T-helper 1 cell treated with Interleukin-12 subunit alpha and Interleukin-12 subunit beta and Interleukin-4 antibody, amounts not matched to agents 30 ng/mL and 1 ng/mL, for 36 hours (primary cell): ENCODE data around the gene DMWD. TPM values are rescaled to one million over a fixed set of nuclear protein-coding genes. Genes with fewer than 3 reads are reported as not detected.

ENCODE experiments used
- intact Hi-C: fragments of 100-400 bp; cut with micrococcal nuclease; formaldehyde crosslinking; loops from one replicate; pipeline ENCODE4 v1.15.1; 2024
- total RNA-seq: library from RNA; stranded (reverse); gene quantifications from 2 replicates; pipeline ENCODE4 v1.2.3, GENCODE V29; 2022

Gene DMWD
- total RNA-seq, 1 donor from 2014 or later, result 35.1 TPM

DNA sequence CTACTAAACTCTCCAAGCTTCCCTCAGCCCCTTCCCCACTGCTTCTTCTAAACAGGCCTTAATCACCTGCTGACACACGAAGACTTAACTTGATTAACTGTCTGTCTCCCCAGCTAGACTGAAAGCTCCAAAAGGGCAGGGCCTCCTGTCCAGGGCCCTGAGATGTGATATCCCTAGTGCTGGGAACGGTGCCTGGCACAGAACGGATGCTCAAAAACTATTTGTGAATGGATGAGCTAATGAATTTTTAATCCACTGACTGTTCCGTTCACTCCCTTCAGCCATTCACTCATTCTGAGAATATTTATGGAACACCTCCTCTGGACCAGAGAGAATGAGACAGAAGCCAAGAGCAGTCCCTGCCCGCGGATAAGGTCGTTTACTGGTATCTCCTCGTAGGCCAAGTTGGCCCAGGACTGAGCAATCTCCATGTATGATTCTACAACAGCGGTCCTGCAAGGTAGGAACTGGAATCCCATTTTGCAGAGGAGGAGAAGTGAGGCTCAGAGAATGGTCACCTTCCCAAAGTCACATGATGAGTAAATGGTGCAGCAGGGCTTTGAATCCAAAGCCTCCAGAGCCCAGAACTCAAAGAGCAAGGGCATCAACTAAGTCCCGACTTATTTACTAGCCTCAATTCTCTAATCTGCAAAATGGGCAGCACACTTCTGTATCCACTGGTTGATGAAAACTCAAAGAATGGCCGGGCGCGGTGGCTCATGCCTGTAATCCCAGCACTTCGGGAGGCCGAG is 3.4 kb downstream of the DMWD start:
- intact Hi-C loops, result no loop called here

DNA sequence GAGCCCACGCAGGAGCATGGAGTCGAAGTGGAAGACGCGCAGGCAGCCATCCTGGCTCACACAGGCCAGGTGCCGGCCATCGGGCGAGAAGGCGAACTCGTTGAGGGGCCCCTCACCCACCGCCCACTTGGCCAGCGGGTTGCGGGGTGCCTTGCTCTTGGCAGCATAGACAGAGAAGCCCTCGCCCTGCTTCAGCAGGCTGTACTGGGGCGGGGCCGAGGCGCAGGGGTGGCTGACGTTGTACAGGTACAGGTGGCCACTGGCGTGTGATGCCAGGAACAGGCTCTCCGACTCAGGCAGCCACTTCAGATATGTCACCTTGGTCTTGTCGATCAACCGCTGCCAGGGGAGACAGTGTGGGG is 6.1 kb downstream of the DMWD start:
- intact Hi-C loops, result no loop called here

DNA sequence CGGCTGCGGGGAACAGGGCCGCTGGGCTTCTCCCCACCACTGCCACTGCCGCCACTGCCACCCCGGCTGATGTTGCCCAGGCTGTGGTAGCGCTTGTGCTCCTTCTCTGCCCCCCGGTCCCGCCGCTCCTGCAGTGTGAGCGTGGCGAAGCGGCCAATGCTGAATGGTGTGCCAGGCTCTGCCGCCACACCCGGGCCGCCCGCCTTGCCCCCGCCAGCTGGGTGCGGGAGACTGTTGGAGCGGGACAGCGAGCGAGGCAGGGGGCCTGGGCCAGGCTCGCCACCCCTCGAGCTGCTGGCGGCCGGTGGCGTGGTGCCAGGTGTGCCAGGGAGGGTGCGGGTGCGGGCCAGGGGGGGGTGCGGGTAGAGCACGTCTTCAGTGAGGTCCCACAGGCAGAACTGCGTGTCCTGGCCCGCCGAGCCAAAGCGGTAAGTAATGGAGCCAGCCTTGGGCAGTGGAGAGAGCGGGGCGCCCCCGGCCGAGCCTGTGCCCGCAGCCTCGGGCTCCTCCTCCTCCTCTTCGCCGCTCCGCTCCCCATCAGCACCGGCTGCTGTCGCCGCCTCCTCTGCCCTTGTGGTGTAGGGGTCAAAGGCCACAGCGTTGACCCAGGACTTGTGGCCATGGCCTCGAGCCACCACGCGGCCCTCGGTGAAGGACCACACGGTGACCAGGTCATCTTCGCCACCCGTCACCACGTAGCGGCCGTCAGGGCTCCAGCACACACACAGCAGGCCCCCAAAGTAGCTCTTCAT is 6.7 kb downstream of the DMWD start:
- intact Hi-C loops, result no loop called here

DNA sequence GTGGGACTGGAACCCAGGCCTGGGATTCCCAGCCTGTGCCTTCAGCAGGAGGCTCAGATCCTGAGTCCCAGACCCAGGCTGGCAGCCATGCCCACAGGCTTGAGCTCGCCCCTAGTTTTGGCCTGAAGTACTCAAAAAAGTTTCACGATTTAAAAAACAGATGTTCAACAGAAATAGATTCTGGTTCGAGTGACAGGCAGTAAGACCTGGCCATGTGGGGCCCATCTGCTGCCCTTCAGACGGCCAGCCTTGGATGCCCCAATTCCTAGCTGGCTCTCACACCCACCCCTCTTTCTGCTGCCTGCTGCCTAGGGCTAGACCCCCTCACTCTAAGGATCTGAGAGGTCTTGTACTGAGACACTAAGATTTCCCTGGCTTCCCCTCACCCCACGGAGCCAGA is 7.5 kb downstream of the DMWD start:
- intact Hi-C loops, result no loop called here

DNA sequence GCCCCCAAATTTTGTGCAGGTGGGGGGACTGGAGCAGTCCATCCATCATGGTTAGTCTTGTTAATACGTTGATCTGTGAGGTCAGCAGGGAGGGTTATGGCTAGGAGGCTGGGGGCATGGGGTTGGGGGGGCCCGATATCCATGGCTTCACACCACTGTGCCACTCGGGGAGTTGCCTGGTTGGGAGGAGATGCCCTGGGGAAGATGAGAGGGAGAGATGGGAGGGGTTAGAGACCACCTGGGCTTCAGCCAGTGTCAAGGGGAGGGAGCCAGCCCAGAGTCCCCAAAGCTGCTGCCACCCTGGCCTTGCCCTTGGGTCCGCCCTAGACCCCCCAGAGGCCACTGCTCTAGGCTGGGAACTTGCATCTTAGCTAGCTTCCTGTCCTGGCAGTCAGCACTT is 8.5 kb downstream of the DMWD start:
- intact Hi-C loops, result no loop called here

DNA sequence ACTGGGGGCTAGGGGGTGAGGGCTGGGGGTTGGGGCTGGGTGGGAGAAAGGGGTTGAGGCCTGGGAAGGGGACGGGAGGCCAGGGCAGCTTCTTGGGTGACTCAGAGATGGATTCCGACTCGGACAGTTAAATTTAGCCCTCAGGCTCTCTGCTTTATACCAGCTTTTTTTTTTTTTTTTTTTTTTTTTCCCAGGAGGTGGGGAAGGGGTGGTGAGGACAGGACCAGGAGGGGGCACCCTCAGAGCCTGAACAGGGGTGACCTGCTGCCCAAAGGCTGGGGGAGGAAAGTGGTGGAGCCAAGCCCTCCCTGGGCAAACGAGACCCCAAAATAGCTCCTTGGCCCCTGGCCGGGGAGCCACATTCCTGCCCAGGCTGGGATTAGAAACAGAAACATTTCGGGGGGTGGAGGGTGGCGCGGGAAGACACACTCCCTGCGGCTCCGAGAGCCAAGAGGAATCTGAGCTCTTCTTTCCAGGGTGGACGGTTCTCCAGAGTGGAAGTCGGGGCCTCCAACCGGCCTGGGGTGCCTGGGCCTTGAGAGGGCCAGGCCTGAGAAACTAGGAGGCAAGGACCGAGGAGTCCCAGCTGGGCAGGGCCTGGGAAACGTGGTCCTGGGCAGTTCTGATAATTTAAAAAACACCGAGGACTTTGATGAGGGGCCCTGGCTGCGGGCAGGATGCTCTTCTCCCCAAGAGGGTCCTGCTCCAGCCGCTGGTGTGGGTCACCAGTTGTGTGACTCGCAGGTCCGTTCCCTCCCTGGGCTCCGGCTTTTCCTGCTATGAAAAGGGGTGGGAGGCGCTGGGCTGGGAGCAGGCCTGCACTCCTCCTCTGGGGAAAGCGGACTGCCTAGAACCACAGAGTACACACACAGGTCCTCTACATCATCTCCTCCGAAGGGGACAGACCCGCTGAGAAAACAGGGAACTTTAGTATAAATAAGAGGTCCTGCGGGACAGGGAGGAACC is 9.5 kb downstream of the DMWD start:
- intact Hi-C loops, result no loop called here

DNA sequence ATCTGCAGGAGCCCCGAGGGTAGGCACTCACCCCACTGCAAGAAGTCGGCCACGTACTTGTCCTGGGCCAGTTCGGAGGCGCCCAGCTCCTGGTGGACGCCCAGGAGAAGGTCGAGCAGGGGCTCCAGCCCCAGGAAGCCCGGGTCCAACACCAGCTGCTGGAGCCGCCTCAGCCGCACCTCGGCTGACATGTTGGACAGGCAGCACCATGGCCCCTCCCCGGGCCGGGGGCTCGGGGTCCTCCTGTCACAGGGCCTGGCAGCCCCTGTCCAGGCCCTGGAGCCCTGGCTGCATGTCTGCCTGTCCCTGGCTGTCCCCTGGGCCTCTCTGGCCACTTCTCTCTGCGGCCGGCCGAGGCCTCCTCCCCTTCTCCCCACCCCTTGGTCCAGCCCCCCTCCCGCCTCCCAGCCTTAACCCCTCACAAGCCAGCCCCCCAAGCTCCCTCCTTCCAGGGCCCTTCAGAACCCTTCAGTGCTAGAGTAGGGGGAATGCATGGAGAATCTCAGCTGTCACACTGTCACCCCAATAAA is 10.4 kb downstream of the DMWD start, which contains the start of gene DMPK:
Gene DMPK, minus strand, starts transcription at position 329 of the 530 bp plus-strand sequence. Its CDS starts 138 bp downstream, at position 191.
- intact Hi-C loops, result no loop called here

DNA sequence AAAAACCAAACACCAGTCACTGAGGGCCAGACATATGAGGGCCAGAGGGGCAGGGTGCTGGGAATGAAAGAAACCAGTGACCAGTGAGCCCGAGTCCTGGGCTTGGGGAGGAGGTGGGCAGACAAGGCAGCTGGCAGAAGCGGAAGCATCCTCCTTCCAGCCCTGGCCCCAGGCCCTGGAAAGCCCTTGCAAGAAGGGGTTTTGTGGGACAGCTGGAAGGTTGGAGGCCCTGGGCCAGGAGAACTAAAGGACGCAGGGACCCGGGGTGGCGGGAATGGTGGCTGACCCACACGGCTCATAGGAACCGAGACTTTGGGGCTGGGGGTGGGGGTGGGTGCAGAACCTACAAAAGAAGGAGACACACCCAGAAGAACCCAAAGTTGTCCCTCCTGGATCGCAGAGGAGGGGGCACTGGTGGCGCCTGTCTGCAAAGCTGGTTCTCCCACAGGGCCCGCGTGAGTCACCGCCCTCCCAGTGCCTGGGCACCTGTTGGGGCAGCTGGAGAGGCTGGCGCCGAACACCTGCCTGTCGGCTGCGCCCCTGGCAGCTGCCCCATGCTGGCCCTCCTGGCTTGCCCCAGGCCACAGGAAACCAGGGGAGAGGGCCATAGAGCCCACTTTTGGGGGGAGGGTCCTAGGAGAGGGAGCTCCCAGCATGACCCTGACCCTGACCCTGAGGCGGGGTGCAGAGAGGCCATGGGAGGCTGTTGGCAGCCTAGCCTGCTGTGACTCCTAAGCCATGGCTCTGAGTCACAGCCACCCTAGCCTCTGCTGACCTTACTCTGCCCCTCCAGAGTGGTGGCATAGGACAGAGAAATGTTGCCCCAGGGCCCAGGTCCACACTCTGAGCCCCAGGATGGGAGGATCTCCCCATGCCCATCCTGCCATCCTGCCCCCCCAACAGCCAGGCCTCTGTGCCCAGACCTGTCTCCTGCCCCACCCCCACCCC is 11.2 kb downstream of the DMWD start:
- intact Hi-C loops, result no loop called here

DNA sequence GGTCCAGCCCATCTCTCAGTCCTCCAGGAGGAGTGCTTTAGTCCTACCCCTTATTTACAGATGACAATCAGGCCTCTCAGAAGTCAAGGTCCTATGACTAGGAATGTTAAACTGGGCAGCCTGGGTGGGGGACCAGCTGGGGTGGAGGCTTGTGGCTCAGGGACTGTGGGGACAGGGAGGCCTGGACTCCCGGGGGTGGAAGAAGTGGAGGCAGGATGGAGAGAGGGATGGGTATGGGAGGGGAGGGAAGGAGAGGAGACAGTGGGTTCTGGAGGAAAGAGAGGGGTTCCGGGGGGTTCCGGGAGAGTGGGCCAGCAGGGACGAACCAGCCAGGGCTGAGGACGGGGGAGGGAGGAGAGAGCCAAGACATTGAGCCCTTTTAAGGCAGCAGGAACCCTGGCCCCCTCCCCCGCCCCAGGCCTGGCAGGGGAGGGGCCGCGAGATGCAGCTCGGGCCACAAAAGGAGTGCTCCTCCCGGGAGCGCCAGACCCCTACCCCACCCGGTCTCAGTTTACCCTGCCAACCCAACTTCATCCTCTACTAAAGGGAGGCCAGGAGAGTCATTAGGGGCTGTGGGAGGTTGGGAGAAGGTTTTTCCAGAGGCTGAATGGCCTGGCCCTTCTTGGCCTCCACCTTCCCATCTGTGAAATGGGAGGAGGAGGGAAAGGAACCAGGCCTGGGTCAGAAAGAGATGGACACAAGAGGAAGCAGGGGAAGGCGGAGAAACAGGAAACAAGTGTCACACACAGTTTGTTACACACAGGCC is 12.0 kb downstream of the DMWD start:
- intact Hi-C loops, result no loop called here

DNA sequence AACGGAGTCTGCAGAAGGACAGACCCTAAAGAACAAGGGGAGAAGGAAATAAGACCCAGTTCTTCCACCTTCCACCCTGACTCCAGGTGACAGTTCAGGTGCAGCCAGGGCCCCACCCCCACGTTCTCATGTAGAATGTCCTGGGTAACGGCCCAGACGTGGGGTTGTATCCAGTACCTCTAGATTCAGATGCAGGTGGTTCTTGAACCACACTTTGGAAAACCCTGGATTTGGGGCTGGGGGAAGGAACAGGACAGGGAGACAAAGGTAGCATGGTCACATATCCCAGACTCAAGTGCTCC is 12.5 kb downstream of the DMWD start:
- intact Hi-C loops, result no loop called here

DNA sequence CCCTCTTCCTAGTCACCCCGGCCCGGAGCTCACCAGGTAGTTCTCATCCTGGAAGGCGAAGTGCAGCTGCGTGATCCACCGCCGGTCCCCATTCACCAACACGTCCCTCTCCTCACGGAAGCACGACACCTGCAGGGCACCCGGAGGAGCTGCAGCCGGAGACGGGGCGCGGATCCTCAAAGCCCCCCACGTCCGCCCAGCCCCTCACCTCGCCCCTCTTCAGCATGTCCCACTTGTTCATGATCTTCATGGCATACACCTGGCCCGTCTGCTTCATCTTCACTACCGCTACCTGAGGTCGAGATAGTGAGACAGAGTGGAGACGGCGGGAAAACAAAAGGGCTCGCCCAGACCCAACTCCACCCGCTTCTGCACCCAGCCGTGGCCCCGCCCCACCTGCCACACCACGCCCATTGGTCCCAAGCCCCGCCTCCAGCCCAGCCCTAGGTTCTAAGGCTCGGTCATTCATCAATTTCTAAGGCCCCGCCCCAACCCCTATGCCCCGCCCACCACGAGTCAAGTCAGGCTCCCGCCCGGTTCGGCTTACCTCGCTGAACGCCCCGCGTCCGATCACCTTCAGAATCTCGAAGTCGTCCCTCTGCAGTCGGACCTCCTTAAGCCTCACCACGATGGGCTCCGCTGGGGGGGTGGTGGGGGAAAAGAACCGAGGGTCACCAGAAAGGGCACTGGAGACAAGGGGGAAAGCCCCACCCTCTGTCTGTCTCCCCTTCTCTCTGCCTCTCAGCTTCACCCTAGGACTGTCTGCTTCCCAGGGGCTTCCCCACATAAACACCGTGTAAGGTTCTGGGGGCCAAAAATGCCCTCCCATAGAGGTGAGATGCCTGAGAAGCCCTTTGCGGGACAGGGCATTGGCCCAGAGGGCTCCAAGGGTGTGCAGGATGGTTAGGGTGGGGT is 13.2 kb downstream of the DMWD start:
- intact Hi-C loops, result loop anchor here (1.0 to 10.0 kb wide), 7 partner anchors 9 to 1736 kb away; partner anchors contain the start of genes DMWD, NAPA, QPCTL and SYMPK

DNA sequence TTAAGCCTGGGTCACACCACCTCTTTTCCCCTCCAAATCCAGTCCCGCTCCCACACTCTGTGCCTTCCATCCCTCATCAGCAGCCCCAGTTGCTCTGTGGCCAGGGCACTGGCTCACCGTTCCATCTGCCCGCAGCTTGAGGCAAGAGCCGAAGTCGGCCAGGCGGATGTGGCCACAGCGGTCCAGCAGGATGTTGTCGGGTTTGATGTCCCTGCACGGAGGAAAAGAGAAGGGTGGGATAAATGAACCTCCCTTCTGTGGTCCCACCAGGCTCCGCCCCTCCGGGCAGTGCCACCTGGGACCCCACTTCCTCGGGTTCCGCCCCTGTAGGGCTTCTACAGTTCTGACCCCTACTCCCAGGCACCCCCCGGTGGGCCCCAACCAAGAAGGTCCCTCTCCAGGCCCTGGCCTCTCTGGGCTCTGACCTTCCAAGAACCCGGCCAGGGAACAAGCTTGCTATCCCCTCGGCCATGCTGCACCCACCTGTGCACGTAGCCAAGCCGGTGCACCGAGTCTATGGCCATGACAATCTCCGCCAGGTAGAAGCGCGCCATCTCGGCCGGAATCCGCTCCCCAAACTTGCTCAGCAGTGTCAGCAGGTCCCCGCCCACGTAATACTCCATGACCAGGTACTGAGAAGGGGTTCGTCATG is 14.5 kb downstream of the DMWD start:
- intact Hi-C loops, result loop anchor here (2.0 to 10.0 kb wide), 2 partner anchors 61 to 487 kb away; no protein-coding TSS in a partner anchor

DNA sequence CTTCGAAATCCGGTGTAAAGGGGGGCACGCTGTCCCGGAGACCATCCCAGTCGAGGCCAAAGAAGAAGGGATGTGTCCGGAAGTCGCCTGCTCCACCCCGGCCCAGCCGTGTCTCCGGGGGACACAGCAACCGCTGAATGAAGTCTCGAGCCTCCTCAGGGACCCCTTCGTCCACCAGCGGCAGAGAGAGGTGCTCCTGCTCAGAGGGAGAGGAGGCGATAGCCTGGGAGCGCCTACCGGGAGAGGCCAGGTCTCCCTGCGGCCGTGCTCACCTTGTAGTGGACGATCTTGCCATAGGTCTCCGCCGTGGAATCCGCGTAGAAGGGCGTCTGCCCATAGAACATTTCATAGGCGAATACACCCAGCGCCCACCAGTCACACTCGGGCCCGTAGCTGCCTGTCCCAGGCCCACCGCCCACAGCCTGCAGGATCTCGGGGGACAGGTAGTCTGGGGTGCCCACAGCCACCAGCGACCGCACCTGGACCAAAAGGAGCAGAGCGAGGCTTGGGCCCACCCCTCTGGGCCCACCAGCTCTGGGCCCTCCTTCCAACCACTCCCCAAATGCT is 15.2 kb downstream of the DMWD start:
- intact Hi-C loops, result loop anchor here (10.0 kb wide), 1 partner anchor 487 kb away; no protein-coding TSS in a partner anchor

DNA sequence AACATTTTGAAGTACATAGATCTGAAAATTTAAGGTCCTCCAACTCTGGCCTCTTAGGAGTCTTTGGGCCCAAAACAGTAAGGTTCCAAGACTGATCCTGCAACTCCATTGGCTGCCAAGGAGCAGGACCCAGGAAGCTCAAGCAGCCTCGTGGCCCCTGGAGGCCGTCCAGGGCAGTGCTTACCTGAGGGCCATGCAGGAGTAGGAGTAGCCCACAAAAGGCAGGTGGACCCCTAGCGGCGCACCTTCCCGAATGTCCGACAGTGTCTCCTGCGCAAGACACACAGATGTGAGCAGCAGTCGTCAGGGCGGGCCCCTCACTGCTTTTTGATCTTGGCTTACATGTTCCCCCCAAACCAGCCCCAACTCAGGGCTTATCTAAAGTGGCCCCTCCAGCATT is 17.9 kb downstream of the DMWD start:
- intact Hi-C loops, result loop anchor here (5.0 to 10.0 kb wide), 2 partner anchors 243 to 490 kb away; no protein-coding TSS in a partner anchor

DNA sequence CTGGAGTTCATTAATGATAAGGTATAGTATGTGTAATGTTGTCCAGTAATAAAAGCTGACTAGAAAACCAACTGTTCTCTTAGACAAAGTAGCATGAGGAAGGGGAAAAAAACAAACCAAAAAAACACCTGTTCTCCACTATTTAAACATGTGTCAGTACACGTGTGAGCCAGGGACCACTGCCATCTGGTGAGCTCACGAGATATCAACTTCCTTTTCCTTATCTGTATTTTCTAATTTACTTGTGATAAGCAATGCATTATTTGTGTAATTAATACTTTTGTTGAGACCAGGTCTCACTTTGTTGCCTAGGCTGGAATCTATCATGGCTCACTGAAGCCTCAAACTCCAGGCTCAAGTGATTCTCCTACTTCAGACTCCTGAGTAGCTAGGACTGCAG is 19.3 kb downstream of the DMWD start:
- intact Hi-C loops, result loop anchor here (5.0 to 10.0 kb wide), 2 partner anchors 244 to 491 kb away; no protein-coding TSS in a partner anchor

DNA sequence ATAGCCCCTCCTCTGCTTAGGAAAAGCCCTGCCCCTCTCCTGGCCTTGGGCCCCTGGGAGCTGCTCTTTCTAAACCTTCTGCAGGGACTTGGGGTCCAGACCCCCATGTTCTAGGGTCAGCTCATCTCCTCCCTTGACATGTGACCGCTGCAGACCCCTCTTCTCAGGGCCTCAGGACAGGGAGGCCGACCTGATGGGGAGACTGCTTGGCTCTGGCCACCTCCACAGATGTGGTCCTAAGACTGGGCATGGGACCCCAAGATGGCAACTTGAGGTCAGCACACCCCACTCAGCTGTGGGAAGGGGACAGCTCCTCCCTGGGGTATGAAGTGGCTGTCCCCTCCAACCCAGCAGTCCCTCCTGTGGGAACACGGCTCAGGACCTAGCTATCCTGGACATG is 19.7 kb downstream of the DMWD start:
- intact Hi-C loops, result loop anchor here (5.0 to 10.0 kb wide), 2 partner anchors 244 to 492 kb away; no protein-coding TSS in a partner anchor
